PC-9 (cell line): ENCODE results near the gene KIFC1.

Experiments
- CTCF ChIP-seq: fragments of 200-600 bp; sonication (generic); conservative IDR thresholded peaks from 2 replicates; pipeline ENCODE4 v1.6.1; 2017; ENCODE audit warnings: mixed run types, antibody characterized with exemption, mild to moderate bottlenecking, moderate library complexity
- EZH2 ChIP-seq: fragments of 200-600 bp; sonication (generic); IDR thresholded peaks from 2 replicates; pipeline ENCODE4 v1.8.0; 2017; ENCODE audit warnings: antibody characterized with exemption, low read depth

- TF ChIP-seq CTCF (no peak), EZH2 (no peak)
Measured at GRCh38 chr6:33433544-33434191, 42.0 kb downstream of the KIFC1 start.
